ENCODE data around the gene MSL1. TPM values are rescaled to one million over a fixed set of nuclear protein-coding genes. Genes with fewer than 3 reads are reported as not detected.

MSL1 gene
- total and polyA plus RNA-seq, 4 donors: 89.4 to 168 (median 143) TPM

DNA sequence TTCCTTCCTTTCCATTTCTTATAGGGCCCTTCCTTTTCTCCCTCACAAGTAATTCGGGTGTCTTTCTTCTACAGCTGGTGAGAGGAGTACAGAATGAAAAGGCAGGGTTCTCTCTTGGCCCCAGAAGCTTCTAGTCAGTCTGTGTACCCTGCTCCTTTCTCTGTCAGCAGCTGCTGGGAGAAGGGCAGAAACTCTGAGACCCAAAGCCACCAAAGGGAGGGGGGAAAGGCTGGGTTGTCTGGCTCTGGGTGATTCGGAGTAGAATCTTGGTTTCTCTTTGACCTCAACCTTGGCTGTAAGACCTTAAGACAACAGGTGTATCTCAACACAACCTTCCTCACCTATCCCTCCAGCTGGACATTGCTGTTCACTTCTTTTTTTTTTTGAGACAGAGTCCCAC, 18.1 kb upstream of the MSL1 start:
- Histone ChIP-seq H3K27ac (ENCODE audit: low read depth, low read length) (peak overlapping the region; percentile 64), H3K4me1 (ENCODE audit: control insufficient read depth, insufficient read depth, low read length) (peaks cover 71% of the 10 kb centered on the region), H3K36me3 (ENCODE audit: control insufficient read depth, insufficient read depth, low read length) (no peaks in the 10 kb centered on the region), H3K4me3 (ENCODE audit: low read depth, low read length) (no peak overlapping the region), H3K27me3 (ENCODE audit: control insufficient read depth, insufficient read depth, low read length) (no peaks in the 10 kb centered on the region), H3K9me3 (ENCODE audit: control insufficient read depth, insufficient read depth, low read length) (no peaks in the 10 kb centered on the region)
- DNase-seq (ENCODE audit: low read depth in 4 of 6, low spot score in 6 of 6): no peak
- no CpG with 5 or more reads among the region's 2 CpGs for WGBS (ENCODE audit: insufficient coverage)

DNA sequence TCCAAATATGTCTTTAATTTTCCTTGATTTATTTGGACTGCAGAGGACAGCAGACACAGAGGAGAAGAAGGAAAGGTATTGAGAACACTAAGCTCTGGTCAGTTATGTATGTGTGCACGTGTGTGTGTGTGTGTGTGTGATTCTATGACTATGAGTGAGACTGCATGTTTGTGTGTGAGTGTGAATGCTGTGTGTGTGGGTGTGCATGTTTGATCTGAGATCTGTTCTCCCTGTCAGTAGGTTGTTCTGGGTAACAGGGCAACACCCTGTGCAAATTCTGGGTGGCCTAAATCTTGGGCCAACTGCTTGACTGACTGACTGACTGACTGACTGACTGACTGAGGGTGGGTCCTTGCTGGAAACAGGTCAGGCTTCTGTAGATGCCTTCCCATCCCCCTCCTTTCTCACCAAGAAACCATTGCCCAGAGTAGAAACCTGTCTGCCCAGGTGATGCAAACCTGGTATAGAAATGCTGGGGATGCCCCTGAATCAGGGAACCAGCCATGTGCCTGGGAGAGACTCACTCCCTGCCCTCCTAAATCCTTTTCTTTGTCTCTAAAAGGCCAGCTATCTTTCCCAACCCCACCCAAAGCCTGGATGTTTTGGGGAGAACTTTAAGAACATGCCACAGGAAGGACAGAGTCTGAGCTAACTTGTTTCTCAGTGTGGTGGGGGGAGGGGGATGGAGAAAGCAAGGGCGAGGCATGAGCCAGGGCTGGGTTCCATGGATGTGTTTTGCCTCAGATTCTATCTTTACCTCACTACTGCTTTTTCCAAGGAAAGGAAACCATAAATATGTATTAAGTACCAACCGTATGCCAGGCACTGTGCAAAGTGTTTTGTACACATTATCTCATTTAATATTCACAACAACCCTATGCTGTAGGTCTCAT, 16.9 kb upstream of the MSL1 start:
- H3K4me3 ChIP-seq (ENCODE audit: low read depth, low read length): no peak overlapping the region
- no peaks in the 10 kb centered on the region for H3K27me3 ChIP-seq (ENCODE audit: control insufficient read depth, insufficient read depth, low read length)
- no peak overlapping the region for H3K27ac ChIP-seq (ENCODE audit: low read depth, low read length)
- WGBS (ENCODE audit: insufficient coverage): 67% methylated on average over 1 of the region's 3 CpGs
- DNase-seq (ENCODE audit: low read depth in 4 of 6, low spot score in 6 of 6): no peak
- H3K9me3 ChIP-seq (ENCODE audit: control insufficient read depth, insufficient read depth, low read length): no peaks in the 10 kb centered on the region
- peaks cover 66% of the 10 kb centered on the region for H3K4me1 ChIP-seq (ENCODE audit: control insufficient read depth, insufficient read depth, low read length)
- no peaks in the 10 kb centered on the region for H3K36me3 ChIP-seq (ENCODE audit: control insufficient read depth, insufficient read depth, low read length)

DNA sequence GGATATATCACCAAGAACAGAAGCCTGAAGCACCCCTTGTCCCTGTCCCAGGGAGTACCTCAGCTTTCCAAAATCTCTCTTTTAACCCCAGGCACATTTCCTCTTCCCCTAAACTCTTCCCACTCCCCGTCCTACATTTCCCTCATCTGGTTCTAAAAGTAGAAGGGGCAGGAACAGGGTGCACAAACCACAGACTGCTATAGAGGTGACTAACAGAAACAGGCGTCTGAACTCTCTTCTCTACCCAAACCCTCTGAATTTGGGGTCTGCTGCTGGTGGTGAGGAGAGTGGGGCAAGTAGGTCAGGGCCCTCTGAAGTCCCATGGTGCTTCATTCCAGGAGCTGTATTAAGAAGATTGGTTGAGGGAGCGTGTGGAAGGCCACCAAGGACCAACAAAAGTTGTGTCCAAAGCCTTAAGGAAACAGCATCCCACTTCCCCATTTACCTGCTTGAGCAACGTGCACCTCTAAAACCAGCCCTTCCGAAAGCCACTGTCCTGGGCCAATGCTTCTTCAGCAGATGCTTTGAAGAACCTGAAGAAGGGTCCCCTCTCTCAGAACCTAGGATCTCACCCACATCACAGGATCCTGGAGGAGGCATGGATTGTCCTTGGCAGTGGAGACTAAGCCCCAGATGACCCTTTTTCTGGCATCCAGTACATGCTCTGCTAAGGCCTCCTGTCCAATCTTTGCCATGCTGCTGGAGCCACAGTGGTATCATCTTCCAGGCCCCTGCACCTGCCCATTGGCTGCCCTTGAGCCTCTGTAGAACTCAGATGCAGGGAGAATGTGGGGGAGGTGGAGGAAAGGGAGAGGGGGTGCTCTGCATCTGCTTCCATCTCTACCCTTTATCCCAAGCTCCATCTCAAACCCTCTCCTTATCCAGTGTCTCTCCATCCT, 15.7 kb upstream of the MSL1 start:
- no peaks in the 10 kb centered on the region for H3K9me3 ChIP-seq (ENCODE audit: control insufficient read depth, insufficient read depth, low read length)
- no peaks in the 10 kb centered on the region for H3K27me3 ChIP-seq (ENCODE audit: control insufficient read depth, insufficient read depth, low read length)
- 88% methylated on average over 3 of the region's 5 CpGs for WGBS (ENCODE audit: insufficient coverage)
- no peak for DNase-seq (ENCODE audit: low read depth in 4 of 6, low spot score in 6 of 6)
- H3K36me3 ChIP-seq (ENCODE audit: control insufficient read depth, insufficient read depth, low read length): no peaks in the 10 kb centered on the region
- H3K27ac ChIP-seq (ENCODE audit: low read depth, low read length): peak overlapping the region; percentile 96
- no peak overlapping the region for H3K4me3 ChIP-seq (ENCODE audit: low read depth, low read length)
- peaks cover 66% of the 10 kb centered on the region for H3K4me1 ChIP-seq (ENCODE audit: control insufficient read depth, insufficient read depth, low read length)

DNA sequence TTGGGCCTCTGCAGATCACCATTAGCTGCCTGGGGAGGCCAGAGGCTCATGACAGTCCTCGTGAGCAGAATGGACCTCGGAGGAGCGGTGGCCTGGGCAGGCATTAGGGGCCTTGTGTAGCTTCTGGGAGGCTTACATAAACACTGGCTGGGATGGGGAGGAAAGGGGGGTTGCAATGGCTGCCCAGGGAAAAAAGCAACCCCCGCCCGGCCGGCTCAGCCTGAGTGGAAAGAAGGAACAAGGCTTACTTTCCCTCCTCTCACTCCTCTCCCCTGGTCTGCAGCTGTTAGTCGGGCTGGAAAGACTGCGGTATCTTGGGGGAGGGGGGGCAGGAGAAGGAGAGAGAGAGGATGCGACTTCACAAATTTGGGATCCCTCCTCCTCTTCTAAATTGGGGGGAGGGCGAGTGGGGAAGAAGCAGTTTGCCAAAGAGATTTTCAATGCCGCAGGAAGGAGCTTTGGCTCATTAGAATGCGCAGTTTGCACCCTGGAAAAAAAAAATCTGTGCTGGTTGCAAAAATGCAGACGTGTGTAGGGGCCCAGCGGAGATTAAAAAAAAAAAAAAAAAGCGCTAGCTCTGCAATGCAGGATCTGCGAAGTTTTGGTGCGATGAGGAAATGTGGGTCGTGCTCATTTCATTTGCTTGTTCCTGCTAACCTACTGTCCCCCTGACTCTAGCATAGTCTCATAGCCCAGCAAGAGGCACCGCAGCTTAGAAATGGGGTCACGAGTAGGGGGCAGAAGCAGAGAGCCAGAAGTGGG, 14.8 kb upstream of the MSL1 start:
- peak overlapping the region; percentile 96 for H3K27ac ChIP-seq (ENCODE audit: low read depth, low read length)
- no peak overlapping the region for H3K4me3 ChIP-seq (ENCODE audit: low read depth, low read length)
- peak in 2 of 6 donors; percentile 93 to 94 for DNase-seq (ENCODE audit: low read depth in 4 of 6, low spot score in 6 of 6)
- H3K36me3 ChIP-seq (ENCODE audit: control insufficient read depth, insufficient read depth, low read length): no peaks in the 10 kb centered on the region
- WGBS (ENCODE audit: insufficient coverage): 5% methylated on average over 4 of the region's 20 CpGs
- H3K9me3 ChIP-seq (ENCODE audit: control insufficient read depth, insufficient read depth, low read length): no peaks in the 10 kb centered on the region
- H3K4me1 ChIP-seq (ENCODE audit: control insufficient read depth, insufficient read depth, low read length): peaks cover 72% of the 10 kb centered on the region
- no peaks in the 10 kb centered on the region for H3K27me3 ChIP-seq (ENCODE audit: control insufficient read depth, insufficient read depth, low read length)

DNA sequence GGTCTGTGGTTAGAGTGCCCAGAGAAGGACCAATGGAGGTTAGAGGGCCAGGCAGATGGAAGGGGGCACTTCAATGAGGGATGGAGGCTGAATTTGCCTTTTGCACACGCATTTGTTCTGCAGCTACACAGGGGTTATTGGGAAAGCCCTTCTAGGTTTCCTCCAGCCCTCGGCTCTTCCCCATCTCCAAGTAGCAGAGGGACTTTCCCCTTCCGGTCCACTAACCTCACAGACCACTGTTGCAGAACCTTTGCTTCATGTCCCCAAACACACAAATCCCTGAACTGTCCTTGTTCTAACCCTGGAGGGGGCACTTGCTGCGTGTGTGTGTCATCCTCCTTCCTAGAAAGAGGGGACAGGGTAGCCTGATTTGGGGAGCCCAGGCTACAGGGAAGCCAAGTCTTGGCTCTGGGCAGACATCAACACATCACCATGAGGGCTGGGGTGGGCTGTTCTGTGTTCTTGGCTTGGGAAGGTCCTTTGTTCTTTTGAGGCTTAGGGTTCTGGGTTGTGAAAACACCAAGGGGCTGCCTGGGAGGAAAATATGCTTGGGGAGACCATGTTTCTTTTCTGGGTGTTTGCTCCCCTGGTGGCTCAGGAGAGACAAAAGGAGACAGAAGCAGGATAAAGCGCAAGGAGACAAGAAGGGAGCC, 14.1 kb upstream of the MSL1 start:
- peak in 1 of 6 donors; percentile 54 for DNase-seq (ENCODE audit: low read depth in 4 of 6, low spot score in 6 of 6)
- Histone ChIP-seq H3K36me3 (ENCODE audit: control insufficient read depth, insufficient read depth, low read length) (no peaks in the 10 kb centered on the region), H3K4me3 (ENCODE audit: low read depth, low read length) (no peak overlapping the region), H3K4me1 (ENCODE audit: control insufficient read depth, insufficient read depth, low read length) (peaks cover 77% of the 10 kb centered on the region), H3K9me3 (ENCODE audit: control insufficient read depth, insufficient read depth, low read length) (no peaks in the 10 kb centered on the region), H3K27me3 (ENCODE audit: control insufficient read depth, insufficient read depth, low read length) (no peaks in the 10 kb centered on the region), H3K27ac (ENCODE audit: low read depth, low read length) (peak overlapping the region; percentile 96)
- WGBS (ENCODE audit: insufficient coverage): 37% methylated on average over 4 of the region's 5 CpGs

DNA sequence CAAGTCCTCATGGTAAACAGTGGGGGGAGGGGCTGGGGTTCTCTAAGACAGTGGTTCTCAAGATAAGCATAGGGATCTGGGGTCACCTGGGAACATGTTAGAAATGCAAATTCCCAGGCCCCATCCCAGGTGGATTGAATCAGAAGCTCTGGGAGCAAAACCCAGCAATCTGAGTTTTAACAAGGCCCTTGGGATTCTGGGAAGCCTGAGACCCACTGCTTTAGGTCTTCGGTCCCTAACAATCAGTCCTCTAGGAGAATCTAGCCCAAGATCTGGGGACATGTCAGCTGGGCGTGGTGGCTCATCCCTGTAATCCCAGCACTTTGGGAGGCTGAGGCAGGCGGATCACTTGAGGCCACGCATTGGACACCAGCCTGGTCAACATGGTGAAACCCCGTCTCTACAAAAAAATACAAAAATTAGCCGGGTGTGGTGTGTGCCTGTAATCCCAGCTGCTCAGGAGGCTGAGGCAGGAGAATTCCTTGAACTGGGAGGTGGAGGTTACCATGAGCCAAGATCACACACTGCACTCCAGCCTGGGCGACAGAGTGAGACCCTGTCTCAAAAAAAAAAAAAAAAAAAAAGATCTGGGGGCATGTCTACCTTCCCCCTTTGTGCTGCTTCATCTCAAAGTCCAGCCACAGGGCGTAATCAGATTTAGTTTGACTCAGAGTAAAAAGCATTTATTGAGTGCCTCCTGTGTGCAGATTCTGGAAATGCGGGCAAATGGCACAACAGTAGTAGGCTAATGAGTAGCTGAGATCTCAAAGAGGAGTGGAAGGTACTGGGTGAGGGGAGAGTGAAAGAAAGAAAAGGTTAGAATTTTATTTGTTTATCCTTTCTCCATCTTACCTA, 12.6 kb upstream of the MSL1 start:
- Histone ChIP-seq H3K4me1 (ENCODE audit: control insufficient read depth, insufficient read depth, low read length) (peaks cover 81% of the 10 kb centered on the region), H3K36me3 (ENCODE audit: control insufficient read depth, insufficient read depth, low read length) (no peaks in the 10 kb centered on the region), H3K27me3 (ENCODE audit: control insufficient read depth, insufficient read depth, low read length) (no peaks in the 10 kb centered on the region), H3K27ac (ENCODE audit: low read depth, low read length) (peak overlapping the region; percentile 96), H3K4me3 (ENCODE audit: low read depth, low read length) (no peak overlapping the region), H3K9me3 (ENCODE audit: control insufficient read depth, insufficient read depth, low read length) (no peaks in the 10 kb centered on the region)
- WGBS (ENCODE audit: insufficient coverage): 94% methylated on average over 2 of the region's 9 CpGs
- DNase-seq (ENCODE audit: low read depth in 4 of 6, low spot score in 6 of 6): no peak

DNA sequence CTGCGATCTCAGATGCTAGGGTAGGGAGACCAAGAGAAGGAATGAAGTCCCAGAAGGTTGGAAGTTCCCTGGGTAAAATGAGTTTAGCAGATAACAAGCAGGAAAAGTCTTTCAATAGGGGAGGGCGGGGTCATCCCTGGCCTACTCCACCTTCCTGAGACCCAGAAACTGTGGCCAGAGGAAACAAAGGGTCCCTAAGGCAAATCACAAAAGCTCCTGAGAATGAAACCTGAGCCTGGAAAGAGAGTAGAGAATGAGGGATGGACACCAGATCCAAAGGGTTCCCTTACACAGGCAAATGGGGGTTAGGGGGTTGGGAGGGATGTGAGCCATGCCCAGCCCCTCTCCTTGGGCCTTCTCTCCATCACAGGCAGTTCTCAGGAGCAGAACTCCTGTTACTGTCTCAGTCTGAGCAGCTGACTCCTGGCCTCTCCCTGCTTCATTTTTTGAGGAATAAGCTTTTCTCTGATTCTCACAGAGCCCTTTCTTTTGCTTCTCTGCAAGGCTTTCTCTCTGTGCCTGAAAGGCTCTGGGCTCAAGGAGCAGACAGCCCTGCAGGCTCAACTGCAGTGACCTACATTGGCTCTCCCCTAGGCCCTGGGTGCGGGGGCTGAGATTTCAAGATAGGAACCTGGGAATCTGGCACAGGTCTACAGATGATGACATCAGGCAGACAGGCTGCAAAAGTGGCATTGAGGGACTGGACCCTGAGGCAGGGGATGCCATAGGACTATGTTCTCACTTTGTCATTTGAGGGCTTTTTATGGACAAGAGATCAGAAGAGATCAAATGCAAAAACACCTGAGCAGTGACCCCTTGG, 11.5 kb upstream of the MSL1 start:
- no peak overlapping the region for H3K4me3 ChIP-seq (ENCODE audit: low read depth, low read length)
- H3K9me3 ChIP-seq (ENCODE audit: control insufficient read depth, insufficient read depth, low read length): no peaks in the 10 kb centered on the region
- peaks cover 80% of the 10 kb centered on the region for H3K4me1 ChIP-seq (ENCODE audit: control insufficient read depth, insufficient read depth, low read length)
- 38% methylated on average over 1 of the region's 3 CpGs for WGBS (ENCODE audit: insufficient coverage)
- H3K27ac ChIP-seq (ENCODE audit: low read depth, low read length): peak overlapping the region; percentile 96
- H3K27me3 ChIP-seq (ENCODE audit: control insufficient read depth, insufficient read depth, low read length): no peaks in the 10 kb centered on the region
- no peaks in the 10 kb centered on the region for H3K36me3 ChIP-seq (ENCODE audit: control insufficient read depth, insufficient read depth, low read length)
- DNase-seq (ENCODE audit: low read depth in 4 of 6, low spot score in 6 of 6): no peak

Measured in spinal cord (tissue), 10 donors.